ENCODE data around the gene RNF38. TPM values are rescaled to one million over a fixed set of nuclear protein-coding genes. Genes with fewer than 3 reads are reported as not detected.
"Not testable (repeated sequence)": the region's sequence is repeated elsewhere in the genome, so short reads cannot be mapped to it uniquely, and the experiment has no call there.

Gene RNF38
- total RNA-seq, 6 experiments from 2014 or later = 14.5 to 18.8 (median 17.5) TPM

DNA sequence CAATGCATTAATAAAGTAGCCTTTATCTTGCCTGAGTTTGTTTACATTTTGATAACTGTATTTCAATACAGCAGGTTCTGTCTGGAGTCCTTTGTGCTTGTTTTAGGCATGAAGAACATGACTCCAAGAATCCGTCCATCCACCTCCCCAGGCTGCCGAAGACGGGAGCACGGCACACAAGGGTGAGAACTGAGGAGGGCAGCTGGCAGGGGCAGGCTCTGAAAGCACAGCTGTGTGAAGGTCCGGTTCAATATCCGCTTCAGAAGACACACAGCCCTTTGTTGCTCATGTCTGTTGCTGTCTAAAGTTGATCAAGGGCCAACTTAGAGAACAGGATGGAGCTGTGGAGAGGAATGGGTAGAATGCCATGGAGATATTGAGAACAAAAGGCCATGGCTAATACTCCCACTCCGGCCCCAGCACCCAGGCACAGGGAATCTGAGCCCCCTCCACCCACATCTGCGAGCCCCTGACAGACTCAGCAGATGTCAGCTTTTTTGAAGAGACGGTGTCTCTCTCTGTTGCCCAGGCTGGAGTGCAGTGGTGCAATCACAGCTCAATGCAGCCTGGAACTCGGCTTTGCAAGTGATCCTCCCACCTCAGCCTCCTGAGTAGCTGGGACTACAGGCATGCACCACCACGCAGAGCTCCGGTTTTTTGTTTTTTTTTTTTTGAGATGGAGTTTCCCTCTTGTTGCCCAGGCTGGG lies 83.3 kb downstream of the RNF38 start:
- no peak for DNase-seq
- H3K4me3 Mint-ChIP-seq = no peak overlapping the region

DNA sequence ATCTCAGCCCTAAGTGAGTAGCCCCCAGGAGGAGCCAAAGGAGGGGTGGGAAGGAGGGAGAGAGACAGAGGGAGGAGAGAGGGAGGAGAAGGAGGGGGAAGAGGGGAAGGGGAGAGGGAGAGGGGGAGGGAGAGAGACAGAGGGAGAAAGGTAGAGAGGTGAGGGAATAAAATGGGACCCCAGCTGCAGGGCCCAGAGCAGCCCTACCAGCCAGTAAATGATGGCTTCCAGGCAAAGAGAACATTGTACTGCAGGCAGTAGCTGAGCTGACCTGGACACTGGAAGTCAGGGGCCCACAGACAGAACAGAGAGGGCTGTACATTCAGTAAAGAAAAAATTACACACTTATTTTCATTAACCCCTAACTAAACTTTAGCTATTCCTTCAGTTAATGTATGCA lies 84.0 kb downstream of the RNF38 start:
- H3K27me3 Mint-ChIP-seq (ENCODE audit: insufficient read depth) = peaks cover 5% of the 10 kb centered on the region; the same call in 1 of the 2 replicates
- H3K4me3 Mint-ChIP-seq = no peak overlapping the region
- DNase-seq = no peak
- no peak overlapping the region for H3K27ac Mint-ChIP-seq
- H3K4me1 Mint-ChIP-seq (ENCODE audit: low read depth) = no peaks in the 10 kb centered on the region
- no peak for TF ChIP-seq CTCF (IDR thresholded peaks at IDR 0.05)
- no peaks in the 10 kb centered on the region for H3K9me3 Mint-ChIP-seq
- no peaks in the 10 kb centered on the region for H3K36me3 Mint-ChIP-seq (ENCODE audit: low read depth)

More for the DNA sequence above, 83.3 kb downstream of the RNF38 start:
- Mint-ChIP-seq H3K9me3 (no peaks in the 10 kb centered on the region), H3K4me1 (ENCODE audit: low read depth) (no peaks in the 10 kb centered on the region), H3K27me3 (ENCODE audit: insufficient read depth) (peaks cover 5% of the 10 kb centered on the region; the same call in 1 of the 2 replicates), H3K27ac (no peak overlapping the region), H3K36me3 (ENCODE audit: low read depth) (no peaks in the 10 kb centered on the region)
- no peak for TF ChIP-seq CTCF (IDR thresholded peaks at IDR 0.05)

DNA sequence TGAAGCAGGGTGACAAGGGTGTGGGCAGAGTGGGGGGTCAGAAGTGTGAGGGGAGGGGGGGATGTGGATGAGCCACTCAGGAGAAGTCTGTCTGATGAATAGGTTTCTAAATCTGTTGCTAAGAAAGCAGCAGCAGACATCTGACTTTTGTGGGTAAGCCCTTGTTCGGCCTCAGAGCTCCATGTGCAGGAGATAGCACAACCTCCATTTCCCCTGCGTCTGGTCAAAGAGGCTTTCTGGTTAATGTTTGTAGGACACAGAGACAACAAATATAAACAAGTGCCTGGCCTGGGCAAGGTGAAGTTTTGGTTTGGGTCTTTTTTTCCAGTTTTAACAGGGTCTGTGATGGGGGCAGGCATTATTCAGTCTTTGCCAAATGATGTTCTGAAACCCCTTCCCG lies 84.8 kb downstream of the RNF38 start:
- H3K4me1 Mint-ChIP-seq (ENCODE audit: low read depth) = no peaks in the 10 kb centered on the region
- no peak for DNase-seq
- no peak overlapping the region for H3K4me3 Mint-ChIP-seq
- H3K9me3 Mint-ChIP-seq = no peaks in the 10 kb centered on the region
- H3K27ac Mint-ChIP-seq = no peak overlapping the region
- peaks cover 5% of the 10 kb centered on the region; the same call in 1 of the 2 replicates for H3K27me3 Mint-ChIP-seq (ENCODE audit: insufficient read depth)
- H3K36me3 Mint-ChIP-seq (ENCODE audit: low read depth) = no peaks in the 10 kb centered on the region
- TF ChIP-seq CTCF (IDR thresholded peaks at IDR 0.05) = no peak

- H3K9me3 Mint-ChIP-seq = no peaks in the 10 kb centered on the region
- DNase-seq = no peak
- H3K27me3 Mint-ChIP-seq (ENCODE audit: insufficient read depth) = peaks cover 5% of the 10 kb centered on the region; the same call in 1 of the 2 replicates
- H3K36me3 Mint-ChIP-seq (ENCODE audit: low read depth) = no peaks in the 10 kb centered on the region
- no peaks in the 10 kb centered on the region for H3K4me1 Mint-ChIP-seq (ENCODE audit: low read depth)
- H3K4me3 Mint-ChIP-seq = no peak overlapping the region
- H3K27ac Mint-ChIP-seq = no peak overlapping the region
- TF ChIP-seq CTCF (IDR thresholded peaks at IDR 0.05) = no peak
These were observed 85.3 kb downstream of the RNF38 start for GRCh38 chr9:36314740-36315139.

DNA sequence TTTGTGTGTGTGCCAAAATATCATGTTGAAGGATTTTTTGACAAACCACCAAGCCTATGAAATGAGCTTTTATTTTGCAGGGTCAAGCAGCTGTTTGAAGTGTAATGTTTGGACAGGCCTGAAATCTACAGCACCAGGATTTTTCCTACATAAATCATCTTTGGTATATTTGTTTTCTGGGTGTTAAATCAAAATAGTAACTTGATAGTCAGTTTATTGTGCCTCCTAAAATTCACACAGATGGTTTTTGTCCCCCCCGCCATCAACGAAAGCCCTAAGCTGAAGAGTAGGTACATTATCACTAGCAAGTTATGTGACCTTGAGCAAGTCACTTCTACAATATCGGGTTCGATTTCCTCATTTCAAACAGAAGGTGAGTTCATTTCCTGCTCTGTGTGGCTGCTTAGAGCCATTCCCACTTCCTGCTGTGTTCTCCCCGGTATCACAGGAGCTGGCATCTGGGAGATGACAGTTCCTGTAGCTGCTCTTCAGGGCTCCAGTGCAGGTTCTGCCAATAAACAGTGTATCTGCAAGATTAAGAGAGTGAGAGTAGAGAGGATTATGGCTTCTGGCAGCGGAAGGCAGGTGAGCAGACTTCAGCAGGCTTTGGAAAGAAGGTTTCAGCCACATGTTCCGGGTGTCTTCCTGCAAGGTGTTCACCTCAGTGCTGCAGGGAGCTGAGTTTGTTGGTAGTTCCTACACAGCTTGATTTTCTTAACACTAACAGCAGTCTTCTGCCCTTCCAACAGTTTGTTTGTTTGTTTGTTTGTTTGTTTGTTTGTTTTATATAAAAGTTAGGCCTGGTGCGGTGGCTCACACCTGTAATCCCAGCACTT lies 93.4 kb downstream of the RNF38 start:
- H3K9me3 Mint-ChIP-seq = no peaks in the 10 kb centered on the region
- H3K27me3 Mint-ChIP-seq (ENCODE audit: insufficient read depth) = no peaks in the 10 kb centered on the region; the same call in none of the 2 replicates
- no peak overlapping the region for H3K4me3 Mint-ChIP-seq
- no peak overlapping the region for H3K27ac Mint-ChIP-seq
- DNase-seq = no peak
- H3K4me1 Mint-ChIP-seq (ENCODE audit: low read depth) = peaks cover 8% of the 10 kb centered on the region
- no peak for TF ChIP-seq CTCF (IDR thresholded peaks at IDR 0.05)
- no peaks in the 10 kb centered on the region for H3K36me3 Mint-ChIP-seq (ENCODE audit: low read depth)

- not testable (repeated sequence) for H3K27ac Mint-ChIP-seq
These were observed 95.7 kb downstream of the RNF38 start for GRCh38 chr9:36304366-36304765.

More at GRCh38 chr9:36304366-36304765, 95.7 kb downstream of the RNF38 start:
- H3K4me1 Mint-ChIP-seq (ENCODE audit: low read depth); H3K9me3 Mint-ChIP-seq; H3K27me3 Mint-ChIP-seq (ENCODE audit: insufficient read depth); H3K4me3 Mint-ChIP-seq; H3K36me3 Mint-ChIP-seq (ENCODE audit: low read depth); DNase-seq: not testable (repeated sequence)
